ENCODE results near the gene STH.

Gene STH

GRCh38 chr17:45962221-45962972 lies 36.7 kb upstream of the STH start:
- no peak for DNase-seq (ENCODE audit: extremely low read depth, low read depth)
- TF ChIP-seq, protein P1, sequence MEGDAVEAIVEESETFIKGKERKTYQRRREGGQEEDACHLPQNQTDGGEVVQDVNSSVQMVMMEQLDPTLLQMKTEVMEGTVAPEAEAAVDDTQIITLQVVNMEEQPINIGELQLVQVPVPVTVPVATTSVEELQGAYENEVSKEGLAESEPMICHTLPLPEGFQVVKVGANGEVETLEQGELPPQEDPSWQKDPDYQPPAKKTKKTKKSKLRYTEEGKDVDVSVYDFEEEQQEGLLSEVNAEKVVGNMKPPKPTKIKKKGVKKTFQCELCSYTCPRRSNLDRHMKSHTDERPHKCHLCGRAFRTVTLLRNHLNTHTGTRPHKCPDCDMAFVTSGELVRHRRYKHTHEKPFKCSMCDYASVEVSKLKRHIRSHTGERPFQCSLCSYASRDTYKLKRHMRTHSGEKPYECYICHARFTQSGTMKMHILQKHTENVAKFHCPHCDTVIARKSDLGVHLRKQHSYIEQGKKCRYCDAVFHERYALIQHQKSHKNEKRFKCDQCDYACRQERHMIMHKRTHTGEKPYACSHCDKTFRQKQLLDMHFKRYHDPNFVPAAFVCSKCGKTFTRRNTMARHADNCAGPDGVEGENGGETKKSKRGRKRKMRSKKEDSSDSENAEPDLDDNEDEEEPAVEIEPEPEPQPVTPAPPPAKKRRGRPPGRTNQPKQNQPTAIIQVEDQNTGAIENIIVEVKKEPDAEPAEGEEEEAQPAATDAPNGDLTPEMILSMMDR (IDR thresholded peaks at IDR 0.05; ENCODE audit: low read depth, low read length), result no peak

DNA sequence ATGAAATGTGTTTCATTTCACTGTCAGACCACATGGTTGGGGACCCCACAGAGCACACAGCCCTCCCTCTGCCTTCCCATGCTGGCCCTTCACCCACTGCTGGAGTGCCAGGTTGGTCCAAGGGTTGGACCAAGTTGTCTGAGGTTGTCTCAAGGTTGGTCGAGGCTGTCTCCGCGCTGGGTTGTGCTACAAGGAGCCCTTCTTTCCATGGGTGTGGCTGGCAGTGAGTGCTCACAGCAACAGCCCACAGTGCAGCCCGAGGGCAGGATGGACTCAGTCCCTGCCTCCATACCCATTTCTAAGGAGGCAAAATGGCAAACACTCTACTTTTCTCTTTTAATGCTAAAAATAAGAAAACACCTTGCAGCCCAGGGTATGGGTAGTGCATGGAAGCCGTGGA lies 35.8 kb upstream of the STH start:
- no peak for DNase-seq (ENCODE audit: extremely low read depth, low read depth)
- TF ChIP-seq, protein P1 (IDR thresholded peaks at IDR 0.05; ENCODE audit: low read depth, low read length), result no peak

DNA sequence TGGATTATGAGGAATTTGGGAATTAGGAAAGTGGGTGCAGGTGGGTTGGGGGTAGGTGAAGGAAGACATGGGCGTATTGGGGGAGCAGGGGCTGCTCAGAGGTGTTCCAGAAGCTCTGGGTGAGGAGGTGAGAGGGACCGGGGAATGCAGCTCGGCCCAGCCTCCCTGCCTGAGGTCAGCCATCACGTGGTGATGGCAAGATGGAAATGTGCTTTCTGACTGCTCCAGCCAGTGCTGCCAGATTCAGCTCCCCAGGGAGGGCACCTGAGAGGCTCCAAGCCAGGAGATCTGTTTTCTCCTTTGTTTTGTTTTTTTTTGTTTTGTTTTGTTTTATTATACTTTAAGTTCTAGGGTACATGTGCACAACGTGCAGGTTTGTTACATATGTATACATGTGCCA lies 35.2 kb upstream of the STH start:
- TF ChIP-seq, protein P1 (IDR thresholded peaks at IDR 0.05; ENCODE audit: low read depth, low read length), result no peak
- no peak for DNase-seq (ENCODE audit: extremely low read depth, low read depth)

GRCh38 chr17:45964634-45965033 lies 34.4 kb upstream of the STH start:
- DNase-seq (ENCODE audit: extremely low read depth, low read depth), result no peak
- TF ChIP-seq, protein P1 (IDR thresholded peaks at IDR 0.05; ENCODE audit: low read depth, low read length), result no peak

DNA sequence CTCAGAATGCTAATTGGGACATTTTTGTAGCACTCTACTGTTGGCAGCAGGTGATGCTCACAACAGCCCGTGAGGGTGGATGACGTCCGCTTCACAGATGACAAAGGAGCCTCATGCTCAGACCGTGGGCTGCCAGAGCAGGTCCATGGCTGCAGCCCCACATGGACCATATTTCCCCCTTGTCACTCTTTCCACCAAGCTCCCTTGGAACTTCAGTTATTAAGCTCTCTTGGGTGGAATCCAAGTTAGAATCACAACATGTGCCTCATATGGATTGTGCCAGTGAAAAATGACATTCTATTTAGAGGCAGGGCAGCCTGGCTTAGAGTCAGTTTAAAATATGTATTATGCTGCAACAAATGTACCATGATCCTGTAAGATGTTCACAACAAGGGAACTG lies 33.2 kb upstream of the STH start:
- DNase-seq (ENCODE audit: extremely low read depth, low read depth), result no peak
- TF ChIP-seq, protein P1 (IDR thresholded peaks at IDR 0.05; ENCODE audit: low read depth, low read length), result no peak

- TF ChIP-seq, protein P1 (IDR thresholded peaks at IDR 0.05; ENCODE audit: low read depth, low read length), result no peak
- DNase-seq (ENCODE audit: extremely low read depth, low read depth), result no peak
These were observed 32.3 kb upstream of the STH start for GRCh38 chr17:45966606-45967280.

- DNase-seq (ENCODE audit: extremely low read depth, low read depth), result no peak
- TF ChIP-seq, protein P1 (IDR thresholded peaks at IDR 0.05; ENCODE audit: low read depth, low read length), result no peak
These were observed 31.7 kb upstream of the STH start for GRCh38 chr17:45967378-45967777.

All from AG09319 (cell line).